Left forelimb (tissue), 1 donor: ENCODE measurements around the gene OR2F2.

Source experiments
- DNase-seq: peaks from one replicate; pipeline ENCODE4 v3.0.0-alpha.2; 2018; ENCODE audit warnings: low spot score

The OR2F2 gene

GRCh38 chr7:143914938-143915652 lies 19.9 kb upstream of the OR2F2 start:
- no peak for DNase-seq

- no peak for DNase-seq
Measured at GRCh38 chr7:143924851-143925250, 10.2 kb upstream of the OR2F2 start.

GRCh38 chr7:143929224-143929920 lies 5.7 kb upstream of the OR2F2 start:
- DNase-seq: no peak

- no peak for DNase-seq
Measured at GRCh38 chr7:143931739-143932138, 3.3 kb upstream of the OR2F2 start.

DNA sequence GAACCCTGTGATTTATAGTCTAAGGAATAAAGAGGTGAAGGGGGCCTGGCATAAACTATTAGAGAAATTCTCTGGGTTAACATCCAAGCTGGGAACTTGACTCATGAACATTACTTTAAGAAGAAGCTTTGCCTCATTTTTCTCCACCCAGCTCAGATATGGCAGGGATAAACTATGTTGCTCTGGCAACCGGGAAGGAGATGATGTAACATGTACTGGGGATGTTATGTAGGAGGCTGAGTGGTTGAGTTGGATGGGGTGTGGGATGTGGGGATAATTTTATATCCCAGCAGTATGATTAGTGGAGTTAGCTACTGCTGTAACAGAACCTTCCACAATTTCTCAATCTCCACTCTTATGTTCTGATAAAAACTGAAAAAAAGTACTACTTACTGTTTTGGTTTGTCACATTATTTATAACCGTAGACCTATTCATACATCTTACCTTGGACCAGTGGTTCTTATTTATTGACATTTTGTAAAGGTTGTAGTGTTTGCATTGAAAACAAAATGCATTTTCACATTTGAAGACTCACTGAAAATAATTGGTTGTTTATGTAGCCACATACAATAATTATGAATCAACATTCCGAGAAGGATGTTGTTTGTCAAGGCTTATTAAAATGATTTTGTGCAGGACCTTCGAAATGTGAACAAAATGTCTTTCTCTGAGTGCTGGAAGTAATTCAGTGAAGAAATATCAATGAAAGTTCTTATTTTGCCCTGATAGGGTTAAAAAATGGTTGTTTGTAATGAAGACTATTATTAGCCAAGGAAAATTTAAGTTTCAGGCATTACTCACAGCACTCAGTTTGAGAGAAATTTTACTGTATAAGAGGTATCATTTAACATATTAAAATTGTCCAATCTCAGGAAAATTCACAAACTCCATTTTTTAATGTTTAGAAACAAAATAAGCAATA lies 1.3 kb downstream of the OR2F2 start:
- no peak for DNase-seq

DNA sequence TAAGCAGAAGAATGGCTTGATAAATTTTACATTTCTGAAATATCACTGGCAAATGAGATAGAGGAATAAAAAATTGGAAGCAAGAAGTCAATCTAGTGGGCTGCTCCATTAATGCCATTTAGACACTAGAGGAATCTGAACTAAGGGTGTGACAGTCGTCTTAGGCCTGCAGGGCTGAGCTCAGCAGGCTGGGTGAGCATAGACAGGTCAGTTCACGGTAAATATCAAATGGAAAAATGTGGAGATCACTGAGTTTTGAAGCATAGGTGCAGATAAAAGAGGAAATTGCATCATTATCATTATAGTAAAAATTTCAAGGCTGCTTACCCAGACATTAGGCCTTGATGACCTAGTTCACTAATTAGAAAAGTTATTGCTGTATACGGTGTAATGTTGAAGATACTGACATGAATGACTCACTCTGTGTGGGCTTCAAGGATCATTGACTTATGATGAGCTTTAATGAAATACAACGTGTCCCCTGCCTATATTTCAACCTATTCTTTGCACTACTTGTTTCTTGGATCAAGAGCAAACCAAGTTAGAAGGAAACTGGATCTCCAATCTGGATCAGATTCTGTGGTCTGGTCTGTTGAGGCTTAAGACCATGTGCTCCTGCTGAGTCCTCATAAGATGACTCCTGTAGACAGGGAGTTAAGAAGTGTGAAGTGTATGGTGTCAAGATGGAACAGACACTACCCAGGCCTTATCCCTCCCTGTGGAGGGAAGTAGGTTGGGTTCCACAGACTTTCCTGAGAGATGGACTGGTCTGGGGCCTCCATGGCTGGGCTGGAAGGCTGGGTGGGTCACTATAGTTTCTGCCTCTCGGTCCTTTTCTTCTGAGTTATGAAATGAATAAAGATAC lies 3.6 kb downstream of the OR2F2 start:
- no peak for DNase-seq

- no peak for DNase-seq
Measured at GRCh38 chr7:143945423-143945822, 10.4 kb downstream of the OR2F2 start.

- DNase-seq: no peak
Measured at GRCh38 chr7:143947111-143947510, 12.1 kb downstream of the OR2F2 start.

- no peak for DNase-seq
Measured at GRCh38 chr7:143948733-143949132, 13.7 kb downstream of the OR2F2 start.

GRCh38 chr7:143953421-143953820 lies 18.4 kb downstream of the OR2F2 start:
- DNase-seq: no peak

GRCh38 chr7:143954135-143954534 lies 19.1 kb downstream of the OR2F2 start:
- DNase-seq: no peak

- DNase-seq: no peak
Measured at GRCh38 chr7:143954544-143954943, 19.5 kb downstream of the OR2F2 start, which contains the start of gene OR2F1. OR2F1 (plus strand) TSS chr7:143954844; CDS start chr7:143959971, 5,127 bp downstream.

DNA sequence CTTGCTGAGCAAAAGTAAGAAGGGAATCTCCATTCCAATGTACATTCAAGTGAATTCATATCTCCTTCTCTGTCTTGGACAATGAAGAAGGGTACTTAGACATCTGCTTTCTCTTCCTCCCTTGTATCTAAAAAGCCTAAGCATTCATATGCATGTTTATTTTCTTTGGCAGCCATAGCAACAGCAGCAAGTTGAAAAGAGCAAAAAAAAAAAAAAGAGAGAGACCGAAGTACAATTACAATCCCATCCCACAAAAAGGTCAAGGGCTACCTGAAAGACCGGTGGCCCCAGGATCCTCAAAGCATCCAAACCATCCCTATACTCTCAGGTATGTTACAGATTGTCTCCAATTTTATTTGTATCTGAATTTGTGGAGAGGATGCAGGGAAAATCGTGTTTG lies 23.7 kb downstream of the OR2F2 start:
- DNase-seq: no peak

DNA sequence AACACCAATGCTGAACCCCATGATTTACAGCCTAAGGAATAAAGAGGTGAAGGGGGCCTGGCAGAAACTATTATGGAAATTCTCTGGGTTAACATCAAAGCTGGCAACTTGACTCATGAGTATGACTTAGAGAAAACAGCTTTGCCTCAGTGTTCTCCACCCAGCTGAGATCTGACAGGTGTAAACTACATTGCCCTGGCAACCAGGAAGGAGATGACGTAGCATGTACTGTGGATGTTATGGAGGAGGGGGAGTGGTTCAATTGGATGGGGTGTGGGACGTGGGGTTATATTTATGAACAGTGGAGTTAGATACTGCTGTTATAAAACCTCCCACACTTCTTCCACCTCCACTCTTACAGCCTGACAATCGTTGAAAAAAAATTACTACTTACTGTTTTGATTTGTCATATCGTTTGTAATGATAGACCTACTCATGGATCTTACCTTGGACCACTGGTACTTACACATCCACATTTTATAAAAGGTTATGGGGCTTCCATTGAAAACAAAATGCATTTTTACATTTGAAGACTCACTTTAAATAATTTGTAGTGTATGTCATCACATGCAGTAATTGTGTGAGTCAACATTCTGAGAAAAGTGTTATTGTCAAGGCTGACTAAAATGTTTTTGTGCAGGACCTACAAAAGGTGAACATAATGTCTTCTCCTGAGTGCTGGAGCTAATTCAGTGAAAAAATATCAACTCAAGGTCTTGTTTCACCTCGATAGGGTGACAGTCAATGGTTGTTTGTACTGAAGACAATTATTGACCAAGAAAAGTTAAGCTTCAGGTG lies 26.0 kb downstream of the OR2F2 start:
- DNase-seq: no peak

DNA sequence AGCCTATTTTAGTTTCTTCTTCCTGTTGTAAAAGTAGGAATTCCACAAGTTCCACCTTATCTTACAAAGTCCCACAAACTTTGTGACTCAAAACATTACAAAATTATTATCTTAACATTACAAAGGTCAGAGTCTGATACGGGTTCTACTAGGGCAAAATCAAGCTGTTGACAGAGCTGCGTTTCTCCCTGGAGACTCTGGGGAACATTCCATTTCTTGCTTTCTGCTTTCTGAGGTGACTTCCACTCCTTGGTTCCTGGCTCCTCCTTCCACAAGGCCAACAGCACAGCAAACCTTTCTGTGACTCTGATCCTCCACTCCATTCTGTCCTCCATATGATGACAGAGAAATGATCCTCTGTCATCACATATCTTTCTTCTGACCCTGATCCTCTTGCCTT lies 30.2 kb downstream of the OR2F2 start:
- DNase-seq: no peak

- no peak for DNase-seq
Measured at GRCh38 chr7:143967398-143967797, 32.4 kb downstream of the OR2F2 start.

- no peak for DNase-seq
Measured at GRCh38 chr7:143973870-143974416, 38.9 kb downstream of the OR2F2 start.

- no peak for DNase-seq
Measured at GRCh38 chr7:143974459-143974858, 39.4 kb downstream of the OR2F2 start.

DNA sequence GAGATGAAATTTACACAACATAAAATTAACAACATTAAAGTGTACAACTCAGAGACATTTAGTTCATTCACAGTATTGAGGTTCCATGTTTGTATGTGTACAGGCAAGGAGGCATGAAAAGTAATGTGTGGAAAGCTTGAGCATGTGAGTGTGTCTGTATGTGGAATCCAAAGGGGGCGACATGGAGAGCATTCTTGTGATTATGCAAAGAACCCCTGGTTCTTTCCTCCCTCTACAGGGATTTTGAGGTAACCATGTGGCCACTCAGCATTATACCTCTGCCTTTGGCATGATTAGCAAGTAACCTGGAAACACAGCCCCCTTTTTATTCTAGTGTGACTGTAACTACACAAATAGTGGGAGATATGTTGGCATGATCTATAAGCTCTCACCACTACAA lies 40.6 kb downstream of the OR2F2 start:
- no peak for DNase-seq

GRCh38 chr7:143978585-143978984 lies 43.6 kb downstream of the OR2F2 start:
- DNase-seq: no peak
